OCI-LY7 (cell line): ENCODE measurements around the gene LMTK3. TPM values are rescaled to one million over a fixed set of nuclear protein-coding genes. Genes with fewer than 3 reads are reported as not detected.

Source experiments
- BruUV-seq: library from RNA; stranded (reverse); fragments of 400-500 nt; replicated peaks from 2 replicates; lab custom pipeline; 2021; lab: Mats Ljungman, UMichigan
- CTCF ChIA-PET: fragments of 300-600 bp; sonication (Branson Sonifier 250); formaldehyde crosslinking; loops from one replicate; lab custom pipeline; 2022; ENCODE audit warnings: antibody characterized with exemption; ENCODE audit not compliant: unreplicated experiment; lab: Charles Lee
- POLR2A ChIA-PET: fragments of 300-600 bp; sonication (Branson Sonifier 250); formaldehyde crosslinking; loops from one replicate; lab custom pipeline; 2022; ENCODE audit warnings: antibody characterized with exemption; lab: Charles Lee
- DNase-seq: peaks from one replicate; pipeline ENCODE4 v3.0.0-alpha.2; 2015; ENCODE audit warnings: low spot score
- H2AFZ ChIP-seq: fragments of 200-600 bp; sonication (generic), shearing (Covaris generic); 2 replicates; pipeline ENCODE4 v1.6.1; 2014; ENCODE audit warnings: mild to moderate bottlenecking, antibody characterized with exemption, low read length, moderate library complexity
- H3K27ac ChIP-seq: fragments of 200-600 bp; sonication (generic); 2 replicates; pipeline ENCODE4 v1.5.1; 2014; ENCODE audit warnings: mixed run types, low read depth, mild to moderate bottlenecking, moderate library complexity, low read length, inconsistent platforms; ENCODE audit not compliant: poor library complexity, severe bottlenecking
- H3K36me3 ChIP-seq: fragments of 200-600 bp; sonication (generic); 2 replicates; pipeline ENCODE4 v1.6.1; 2014; ENCODE audit warnings: mild to moderate bottlenecking, antibody characterized with exemption, low read length, moderate library complexity, mixed read lengths; ENCODE audit not compliant: insufficient read depth
- H3K4me1 ChIP-seq: fragments of 200-600 bp; sonication (generic); 2 replicates; pipeline ENCODE4 v1.5.1; 2014; ENCODE audit warnings: mild to moderate bottlenecking, low read length; ENCODE audit not compliant: insufficient read depth, poor library complexity, severe bottlenecking
- H3K4me2 ChIP-seq: fragments of 200-600 bp; sonication (generic); 2 replicates; pipeline ENCODE4 v1.6.1; 2014; ENCODE audit warnings: mild to moderate bottlenecking, low read length
- H3K4me3 ChIP-seq: fragments of 200-600 bp; sonication (generic); 2 replicates; pipeline ENCODE4 v1.5.1; 2014; ENCODE audit warnings: mild to moderate bottlenecking, low read depth, low read length; ENCODE audit not compliant: poor library complexity, severe bottlenecking
- H3K79me2 ChIP-seq: fragments of 200-600 bp; sonication (generic); 2 replicates; pipeline ENCODE4 v1.6.1; 2016; ENCODE audit warnings: low read depth, mild to moderate bottlenecking, low read length, moderate library complexity, mixed read lengths; ENCODE audit not compliant: insufficient read depth
- H3K9me2 ChIP-seq: fragments of 200-600 bp; sonication (generic); 2 replicates; pipeline ENCODE4 v1.6.1; 2016; ENCODE audit warnings: mild to moderate bottlenecking, low read length, mixed read lengths; ENCODE audit not compliant: insufficient read depth
- H3K9me3 ChIP-seq: fragments of 200-600 bp; sonication (generic); 2 replicates; pipeline ENCODE4 v1.6.1; 2014; ENCODE audit warnings: mild to moderate bottlenecking, mixed run types, low read length, mixed read lengths
- H4K20me1 ChIP-seq: fragments of 200-600 bp; sonication (generic); 2 replicates; pipeline ENCODE4 v1.6.1; 2014; ENCODE audit warnings: mild to moderate bottlenecking, antibody characterized with exemption, low read length, moderate library complexity, mixed read lengths; ENCODE audit not compliant: insufficient read depth
- CTCF ChIP-seq: fragments of 200-600 bp; sonication (generic); conservative IDR thresholded peaks from 2 replicates; pipeline ENCODE4 v1.5.1; 2014; ENCODE audit warnings: mild to moderate bottlenecking, antibody characterized with exemption, low read length, moderate library complexity, mixed read lengths
- EZH2phosphoT487 ChIP-seq: fragments of 200-600 bp; sonication (generic); IDR thresholded peaks from 2 replicates; pipeline ENCODE4 v1.6.1; 2018; ENCODE audit warnings: low read depth, borderline replicate concordance, mild to moderate bottlenecking, mixed run types, antibody characterized with exemption, low read length, moderate library complexity, mixed read lengths
- intact Hi-C: fragments of 100-400 bp; cut with micrococcal nuclease; formaldehyde crosslinking; loops from one replicate; pipeline ENCODE4 v1.10.0; 2022; ENCODE audit not compliant: unreplicated experiment
- total RNA-seq, 2 experiments: library from RNA; depleted of rRNA in 1 of 2; stranded (reverse); fragments of >200 nt in 1 of 2; shearing (Covaris generic) in 1 of 2; gene quantifications; 2 replicates each; pipeline ENCODE4 v1.2.3, GENCODE V29; 2014 to 2022

LMTK3 gene
- total RNA-seq, 2 experiments from 2014 or later, result 1.3 to 9.7 TPM

GRCh38 chr19:48455908-48456562 is 55.6 kb downstream of the LMTK3 start:
- TF ChIP-seq EZH2phosphoT487, result no peak
- TF ChIP-seq CTCF, result no peak
- H3K9me2 ChIP-seq, result no peaks in the 10 kb centered on the region
- no peak for DNase-seq
- CTCF ChIA-PET, result no interaction called here
- H3K4me2 ChIP-seq, result no peak overlapping the region
- H3K79me2 ChIP-seq, result no peaks in the 10 kb centered on the region
- H3K4me1 ChIP-seq, result no peaks in the 10 kb centered on the region
- no peaks in the 10 kb centered on the region for H4K20me1 ChIP-seq
- no TSS peak for BruUV-seq
- H3K36me3 ChIP-seq, result peaks cover 86% of the 10 kb centered on the region
- H3K9me3 ChIP-seq, result no peaks in the 10 kb centered on the region
- no peak overlapping the region for H3K27ac ChIP-seq
- POLR2A ChIA-PET, result no interaction called here
- H3K4me3 ChIP-seq, result no peak overlapping the region
- no peak overlapping the region for H2AFZ ChIP-seq
- intact Hi-C loops, result no loop called here

GRCh38 chr19:48455171-48455907 is 56.3 kb downstream of the LMTK3 start, which contains the start of gene KCNJ14:
TSS of gene KCNJ14 (plus strand) at chr19:48455574. CDS start at chr19:48461725, 6,151 bp downstream.
- intact Hi-C loops, result no loop called here
- TF ChIP-seq EZH2phosphoT487 (no peak), CTCF (no peak)
- Histone ChIP-seq H3K9me2 (no peaks in the 10 kb centered on the region), H3K9me3 (no peaks in the 10 kb centered on the region), H3K36me3 (peaks cover 89% of the 10 kb centered on the region), H3K79me2 (no peaks in the 10 kb centered on the region), H3K4me3 (no peak within 1 kb of the TSS), H4K20me1 (no peaks in the 10 kb centered on the region), H3K27ac (no peak within 1 kb of the TSS), H2AFZ (no peak within 1 kb of the TSS), H3K4me1 (no peaks in the 10 kb centered on the region), H3K4me2 (no peak within 1 kb of the TSS)
- no TSS peak for BruUV-seq
- DNase-seq, result no peak
- ChIA-PET CTCF (no interaction called here), POLR2A (no interaction called here)
